Activated naive CD8-positive, alpha-beta T cell (primary cell): ENCODE data around the gene PRKCZ.

Experiments
- H3K27ac Mint-ChIP-seq: one replicate; pipeline ENCODE4 v1.8.0; 2021; ENCODE audit warnings: mixed read lengths
- H3K27me3 Mint-ChIP-seq: one replicate; pipeline ENCODE4 v1.8.0; 2021; ENCODE audit warnings: mixed read lengths
- H3K36me3 Mint-ChIP-seq: one replicate; pipeline ENCODE4 v1.8.0; 2021; ENCODE audit warnings: mixed read lengths
- H3K4me1 Mint-ChIP-seq: one replicate; pipeline ENCODE4 v1.8.0; 2021; ENCODE audit warnings: low read depth, mixed read lengths
- H3K4me3 Mint-ChIP-seq: one replicate; pipeline ENCODE4 v1.8.0; 2021; ENCODE audit warnings: mild to moderate bottlenecking, mixed read lengths
- H3K9me3 Mint-ChIP-seq: one replicate; pipeline ENCODE4 v1.8.0; 2021; ENCODE audit warnings: low read depth, mixed read lengths

The PRKCZ gene

GRCh38 chr1:2215909-2216766 is 165.9 kb downstream of the PRKCZ start:
- H3K4me3 Mint-ChIP-seq, result no peak overlapping the region
- H3K4me1 Mint-ChIP-seq, result peaks cover 3% of the 10 kb centered on the region
- no peaks in the 10 kb centered on the region for H3K36me3 Mint-ChIP-seq
- no peak overlapping the region for H3K27ac Mint-ChIP-seq
- H3K9me3 Mint-ChIP-seq, result peaks cover 4% of the 10 kb centered on the region
- no peaks in the 10 kb centered on the region for H3K27me3 Mint-ChIP-seq

- H3K4me1 Mint-ChIP-seq, result peaks cover 3% of the 10 kb centered on the region
- H3K27ac Mint-ChIP-seq, result no peak overlapping the region
- H3K27me3 Mint-ChIP-seq, result no peaks in the 10 kb centered on the region
- no peaks in the 10 kb centered on the region for H3K36me3 Mint-ChIP-seq
- H3K9me3 Mint-ChIP-seq, result peaks cover 4% of the 10 kb centered on the region
- H3K4me3 Mint-ChIP-seq, result no peak overlapping the region
Observed at GRCh38 chr1:2216767-2217058, 166.5 kb downstream of the PRKCZ start.

GRCh38 chr1:2221271-2221670 is 171.1 kb downstream of the PRKCZ start:
- Mint-ChIP-seq H3K9me3 (peaks cover 4% of the 10 kb centered on the region), H3K4me1 (peaks cover 3% of the 10 kb centered on the region), H3K27ac (no peak overlapping the region), H3K27me3 (no peaks in the 10 kb centered on the region), H3K4me3 (no peak overlapping the region), H3K36me3 (no peaks in the 10 kb centered on the region)

- H3K27me3 Mint-ChIP-seq, result no peaks in the 10 kb centered on the region
- no peaks in the 10 kb centered on the region for H3K9me3 Mint-ChIP-seq
- H3K4me3 Mint-ChIP-seq, result no peak overlapping the region
- H3K4me1 Mint-ChIP-seq, result peaks cover 5% of the 10 kb centered on the region
- H3K27ac Mint-ChIP-seq, result no peak overlapping the region
- H3K36me3 Mint-ChIP-seq, result no peaks in the 10 kb centered on the region
Observed at GRCh38 chr1:2224170-2224584, 174.0 kb downstream of the PRKCZ start.

GRCh38 chr1:2224631-2225428 is 174.6 kb downstream of the PRKCZ start:
- no peaks in the 10 kb centered on the region for H3K9me3 Mint-ChIP-seq
- peaks cover 5% of the 10 kb centered on the region for H3K4me1 Mint-ChIP-seq
- H3K27me3 Mint-ChIP-seq, result no peaks in the 10 kb centered on the region
- H3K4me3 Mint-ChIP-seq, result no peak overlapping the region
- no peak overlapping the region for H3K27ac Mint-ChIP-seq
- no peaks in the 10 kb centered on the region for H3K36me3 Mint-ChIP-seq

GRCh38 chr1:2226525-2227345 is 176.5 kb downstream of the PRKCZ start:
- H3K27ac Mint-ChIP-seq, result peak overlapping the region; percentile 81

GRCh38 chr1:2227346-2228156 is 177.3 kb downstream of the PRKCZ start:
- no peaks in the 10 kb centered on the region for H3K27me3 Mint-ChIP-seq
- no peaks in the 10 kb centered on the region for H3K36me3 Mint-ChIP-seq
- no peak overlapping the region for H3K27ac Mint-ChIP-seq

More at GRCh38 chr1:2226525-2227345, 176.5 kb downstream of the PRKCZ start:
- Mint-ChIP-seq H3K4me1 (peaks cover 12% of the 10 kb centered on the region), H3K27me3 (no peaks in the 10 kb centered on the region), H3K4me3 (peak overlapping the region; percentile 84), H3K36me3 (no peaks in the 10 kb centered on the region), H3K9me3 (no peaks in the 10 kb centered on the region)

GRCh38 chr1:2228157-2228594 is 178.0 kb downstream of the PRKCZ start, which contains the start of gene SKI:
SKI (plus strand) TSS chr1:2228319; CDS start chr1:2228767, 448 bp downstream.
- peaks cover 26% of the 10 kb centered on the region for H3K4me1 Mint-ChIP-seq
- no peaks in the 10 kb centered on the region for H3K36me3 Mint-ChIP-seq
- peak within 1 kb of the TSS; percentile 93 for H3K27ac Mint-ChIP-seq
- H3K9me3 Mint-ChIP-seq, result no peaks in the 10 kb centered on the region
- H3K4me3 Mint-ChIP-seq, result peak within 1 kb of the TSS; percentile 95
- no peaks in the 10 kb centered on the region for H3K27me3 Mint-ChIP-seq

More at GRCh38 chr1:2227346-2228156, 177.3 kb downstream of the PRKCZ start:
- Mint-ChIP-seq H3K4me3 (peak overlapping the region; percentile 49), H3K4me1 (peaks cover 20% of the 10 kb centered on the region), H3K9me3 (no peaks in the 10 kb centered on the region)

- H3K4me1 Mint-ChIP-seq, result peaks cover 31% of the 10 kb centered on the region
- peak overlapping the region; percentile 93 for H3K27ac Mint-ChIP-seq
- no peaks in the 10 kb centered on the region for H3K27me3 Mint-ChIP-seq
- H3K4me3 Mint-ChIP-seq, result peak overlapping the region; percentile 95
- H3K36me3 Mint-ChIP-seq, result no peaks in the 10 kb centered on the region
- H3K9me3 Mint-ChIP-seq, result no peaks in the 10 kb centered on the region
Observed at GRCh38 chr1:2228694-2229036, 178.5 kb downstream of the PRKCZ start.

GRCh38 chr1:2229037-2229864 is 179.0 kb downstream of the PRKCZ start:
- peak overlapping the region; percentile 95 for H3K4me3 Mint-ChIP-seq
- H3K27me3 Mint-ChIP-seq, result no peaks in the 10 kb centered on the region
- H3K9me3 Mint-ChIP-seq, result no peaks in the 10 kb centered on the region
- H3K36me3 Mint-ChIP-seq, result no peaks in the 10 kb centered on the region
- peaks cover 35% of the 10 kb centered on the region for H3K4me1 Mint-ChIP-seq
- peak overlapping the region; percentile 93 for H3K27ac Mint-ChIP-seq

GRCh38 chr1:2229911-2230731 is 179.9 kb downstream of the PRKCZ start:
- Mint-ChIP-seq H3K36me3 (no peaks in the 10 kb centered on the region), H3K4me1 (peaks cover 40% of the 10 kb centered on the region)

GRCh38 chr1:2230781-2231531 is 180.7 kb downstream of the PRKCZ start:
- no peaks in the 10 kb centered on the region for H3K27me3 Mint-ChIP-seq
- peak overlapping the region; percentile 89 for H3K27ac Mint-ChIP-seq
- H3K4me1 Mint-ChIP-seq, result peaks cover 46% of the 10 kb centered on the region
- H3K9me3 Mint-ChIP-seq, result no peaks in the 10 kb centered on the region
- peak overlapping the region; percentile 95 for H3K4me3 Mint-ChIP-seq
- H3K36me3 Mint-ChIP-seq, result no peaks in the 10 kb centered on the region

More at GRCh38 chr1:2229911-2230731, 179.9 kb downstream of the PRKCZ start:
- H3K4me3 Mint-ChIP-seq, result peak overlapping the region; percentile 95
- no peaks in the 10 kb centered on the region for H3K9me3 Mint-ChIP-seq
- H3K27me3 Mint-ChIP-seq, result no peaks in the 10 kb centered on the region
- peak overlapping the region; percentile 89 for H3K27ac Mint-ChIP-seq
